GM18867 (cell line): ENCODE results near the gene RNF20.
"Not testable (repeated sequence)": the region's sequence is repeated elsewhere in the genome, so short reads cannot be mapped to it uniquely, and the experiment has no call there.

Experiments
- ATAC-seq: cut with Tn5 transposase; IDR thresholded peaks from one replicate; pipeline ENCODE4 v1.9.1; 2021; ENCODE audit warnings: mild to moderate bottlenecking, moderate library complexity; ENCODE audit not compliant: unreplicated experiment

The RNF20 gene

GRCh38 chr9:101536351-101536750, 2.7 kb downstream of the RNF20 start:
- no peak for ATAC-seq

DNA sequence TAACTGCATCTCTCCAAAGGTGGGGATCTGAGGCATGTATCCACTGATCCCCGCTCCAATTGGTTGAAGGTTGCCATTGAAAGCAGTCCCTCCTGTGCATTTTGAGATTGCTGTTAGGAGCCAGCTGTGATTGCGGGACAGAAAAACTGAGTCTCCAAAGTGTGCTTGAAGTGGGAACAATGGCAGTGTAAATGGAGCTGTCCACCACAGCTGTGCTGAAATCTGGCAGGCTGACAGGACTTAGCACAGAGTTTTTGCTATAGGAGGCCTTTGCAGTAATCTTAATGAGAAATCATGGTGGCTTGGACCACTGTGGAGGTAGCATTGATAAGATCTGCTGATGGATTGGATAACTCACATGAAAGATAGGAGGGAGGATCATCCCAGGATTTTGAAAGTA, 3.3 kb downstream of the RNF20 start:
- no peak for ATAC-seq

DNA sequence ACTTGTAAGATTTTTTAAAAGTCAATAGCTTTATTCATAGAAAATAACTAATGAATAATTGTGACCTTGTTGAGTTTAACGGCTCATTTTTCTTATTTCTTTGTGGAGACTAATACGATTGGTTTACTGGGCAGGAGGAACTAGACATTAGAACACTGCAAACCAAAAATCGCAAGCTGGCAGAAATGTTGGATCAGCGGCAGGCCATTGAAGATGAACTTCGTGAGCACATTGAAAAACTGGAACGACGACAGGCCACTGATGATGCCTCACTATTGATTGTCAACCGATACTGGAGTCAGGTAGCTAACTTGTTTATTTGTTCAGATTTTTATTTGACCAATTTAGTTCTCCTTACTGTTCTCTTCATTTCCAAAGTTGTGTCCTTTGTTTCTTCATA, 6.4 kb downstream of the RNF20 start:
- ATAC-seq: no peak

DNA sequence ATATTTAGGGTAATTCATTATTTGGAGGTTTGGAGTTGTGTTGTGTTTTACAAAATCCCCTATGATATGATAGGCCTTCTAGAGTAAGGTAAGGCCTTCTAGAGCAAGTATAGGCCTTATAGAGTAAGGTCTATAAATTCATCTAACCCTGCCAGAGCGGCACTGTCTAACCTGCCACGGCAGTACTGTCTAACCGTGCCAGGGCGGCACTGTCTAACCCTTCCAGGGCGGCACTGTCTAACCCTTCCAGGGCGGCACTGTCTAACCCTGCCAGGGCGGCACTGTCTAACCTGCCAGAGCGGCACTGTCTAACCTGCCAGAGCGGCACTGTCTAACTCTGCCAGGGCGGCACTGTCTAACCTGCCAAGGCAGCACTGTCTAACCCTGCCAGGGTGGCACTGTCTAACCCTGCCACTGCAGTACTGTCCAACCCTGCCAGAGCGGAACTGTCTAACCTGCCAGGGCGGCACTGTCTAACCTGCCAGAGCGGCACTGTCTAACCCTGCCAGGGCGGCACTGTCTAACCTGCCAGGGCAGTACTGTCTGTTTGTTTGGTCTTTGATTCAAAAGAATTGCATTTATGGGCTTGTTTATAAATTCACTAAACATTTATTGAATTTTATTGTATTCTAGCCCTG, 9.6 kb downstream of the RNF20 start:
- no peak for ATAC-seq

GRCh38 chr9:101549472-101550098, 15.9 kb downstream of the RNF20 start:
- not testable (repeated sequence) for ATAC-seq

DNA sequence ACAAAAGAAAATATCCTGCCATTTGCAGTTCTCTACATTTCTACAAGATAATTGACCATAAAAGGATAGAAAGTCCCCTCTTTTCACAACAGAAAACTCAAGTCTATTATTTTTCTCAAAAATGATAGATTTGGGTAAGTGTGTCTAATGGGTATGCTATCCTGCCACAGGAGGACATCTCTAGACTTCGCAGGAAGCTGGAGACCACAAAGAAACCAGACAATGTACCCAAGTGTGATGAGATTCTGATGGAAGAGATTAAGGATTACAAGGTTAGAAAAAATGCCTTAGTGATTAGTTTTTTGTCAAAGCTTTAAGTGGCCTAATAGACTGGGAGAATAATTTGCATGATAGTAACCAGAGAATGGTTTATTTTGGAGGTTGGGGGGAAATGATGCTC, 28.1 kb downstream of the RNF20 start:
- ATAC-seq: no peak

GRCh38 chr9:101562966-101563365, 29.3 kb downstream of the RNF20 start:
- ATAC-seq: no peak

DNA sequence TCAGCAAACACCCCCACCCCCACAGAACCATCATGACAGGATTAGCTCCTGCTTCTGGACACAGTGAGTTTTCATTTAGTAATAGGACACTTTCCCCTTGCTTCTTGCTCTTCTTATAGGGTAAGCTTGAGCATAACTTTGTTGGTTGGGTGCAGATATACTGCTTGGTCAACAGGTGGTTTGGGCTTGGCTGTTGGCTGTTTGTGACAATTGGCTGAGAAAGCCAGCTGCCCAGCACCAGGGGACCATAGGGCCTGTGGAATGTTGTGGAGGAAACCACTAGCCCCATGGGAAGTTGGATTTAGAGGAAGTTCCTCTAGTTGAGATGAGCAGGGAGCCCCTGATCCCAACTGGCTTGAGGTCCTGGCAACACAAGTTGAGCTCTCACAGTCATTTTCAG, 30.6 kb downstream of the RNF20 start:
- no peak for ATAC-seq

GRCh38 chr9:101566904-101567724, 33.5 kb downstream of the RNF20 start:
- ATAC-seq: peak; percentile 69

DNA sequence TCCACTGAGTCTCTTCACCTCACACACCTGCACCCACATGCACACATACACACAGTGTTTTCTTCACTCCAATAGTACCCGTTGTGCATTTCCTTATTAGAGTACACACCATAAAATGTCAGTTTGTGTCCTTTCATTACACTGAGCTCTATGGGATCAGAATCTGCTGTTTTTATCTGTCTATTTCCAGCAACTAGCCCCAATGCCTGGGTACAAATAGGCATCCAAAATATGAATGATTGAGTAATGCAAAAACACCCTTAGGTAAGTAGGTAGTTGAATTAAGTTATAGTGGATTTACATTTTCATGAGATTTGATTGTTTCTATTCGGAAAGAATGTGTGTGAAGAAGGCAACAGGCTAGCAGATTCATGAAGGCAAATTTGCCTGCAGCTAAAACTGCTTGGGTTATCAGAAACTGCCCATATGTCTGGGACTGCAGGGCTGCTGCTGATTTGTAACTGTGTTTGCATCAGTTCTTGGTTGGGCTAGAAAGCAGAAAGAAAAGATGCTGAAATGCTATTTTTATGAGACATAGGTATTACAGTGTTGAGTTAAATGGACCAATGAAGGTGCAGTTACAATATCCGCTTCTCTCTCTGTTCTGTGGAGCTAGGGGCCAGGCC, 34.2 kb downstream of the RNF20 start:
- no peak for ATAC-seq

DNA sequence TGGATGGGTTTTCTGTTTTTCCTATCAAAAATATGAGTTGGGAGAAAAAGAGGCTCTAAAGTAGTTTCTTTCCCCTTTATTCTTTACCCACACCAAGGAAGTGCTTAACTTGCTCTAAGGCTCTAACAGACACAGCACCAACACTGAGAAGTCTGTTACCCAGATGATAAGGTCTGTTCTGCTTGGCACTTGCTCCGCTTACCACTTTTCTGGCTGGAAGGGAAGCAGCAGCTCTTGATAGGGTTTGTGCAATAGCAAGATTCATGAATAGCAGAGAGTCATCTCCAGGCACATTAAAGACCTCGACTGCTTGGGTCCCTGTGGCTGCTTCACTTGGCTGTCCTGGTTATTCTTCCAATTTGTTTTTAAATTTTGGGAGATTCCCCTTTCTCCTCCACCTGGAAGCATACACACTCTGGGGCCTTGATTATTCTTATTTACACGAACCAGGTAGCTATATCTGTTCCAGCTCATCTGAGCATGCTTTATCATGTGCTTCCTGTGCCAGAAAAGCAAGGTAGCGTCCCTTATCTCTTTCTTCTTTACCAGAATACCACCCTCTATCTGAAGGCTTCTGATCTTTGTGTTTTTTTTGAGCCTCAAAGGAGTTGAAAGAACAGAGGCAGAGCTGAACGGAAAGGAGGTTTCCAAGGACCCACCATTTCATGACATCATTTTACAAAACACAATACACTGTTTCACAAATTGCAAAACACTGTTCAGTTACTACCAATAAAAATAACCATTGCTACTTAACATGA, 36.3 kb downstream of the RNF20 start:
- no peak for ATAC-seq

DNA sequence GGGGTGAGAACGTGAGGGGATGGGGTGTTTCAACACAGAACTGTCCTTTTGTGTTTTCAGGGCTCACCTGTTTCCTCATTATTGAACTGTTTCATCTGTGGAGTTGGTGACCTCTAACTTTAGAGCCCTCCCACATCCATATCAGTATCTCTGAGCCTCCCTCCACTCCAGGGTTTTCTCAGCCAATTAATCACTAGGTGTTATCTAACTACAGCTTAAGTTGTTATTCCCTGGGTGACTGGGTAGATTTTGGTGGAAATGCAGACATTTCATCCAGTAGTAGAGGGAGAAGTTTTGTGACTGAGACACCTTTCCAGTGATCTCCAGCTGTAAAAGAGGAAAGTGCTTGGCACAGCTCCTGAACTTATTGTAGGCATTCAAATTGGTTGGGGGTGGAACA, 37.5 kb downstream of the RNF20 start:
- no peak for ATAC-seq

DNA sequence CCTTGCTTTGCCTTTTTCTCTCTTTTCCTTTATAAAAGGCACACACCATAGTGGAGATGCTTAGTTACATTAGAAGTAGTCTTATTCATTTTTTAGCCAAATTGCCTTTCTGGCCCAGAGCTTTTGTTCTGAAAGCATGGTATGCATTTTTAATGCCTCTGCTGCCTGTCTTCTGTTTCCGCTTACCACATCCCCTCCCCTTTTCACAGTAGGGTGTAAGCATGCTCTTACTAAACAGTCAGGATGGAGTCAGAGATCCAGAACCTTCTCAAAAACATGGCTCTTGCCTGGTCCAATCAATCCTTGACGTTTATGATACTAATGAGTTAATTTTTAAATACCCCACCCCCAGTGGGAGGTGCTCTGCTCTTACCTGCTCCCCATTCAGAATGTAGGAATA, 38.7 kb downstream of the RNF20 start:
- ATAC-seq: no peak

DNA sequence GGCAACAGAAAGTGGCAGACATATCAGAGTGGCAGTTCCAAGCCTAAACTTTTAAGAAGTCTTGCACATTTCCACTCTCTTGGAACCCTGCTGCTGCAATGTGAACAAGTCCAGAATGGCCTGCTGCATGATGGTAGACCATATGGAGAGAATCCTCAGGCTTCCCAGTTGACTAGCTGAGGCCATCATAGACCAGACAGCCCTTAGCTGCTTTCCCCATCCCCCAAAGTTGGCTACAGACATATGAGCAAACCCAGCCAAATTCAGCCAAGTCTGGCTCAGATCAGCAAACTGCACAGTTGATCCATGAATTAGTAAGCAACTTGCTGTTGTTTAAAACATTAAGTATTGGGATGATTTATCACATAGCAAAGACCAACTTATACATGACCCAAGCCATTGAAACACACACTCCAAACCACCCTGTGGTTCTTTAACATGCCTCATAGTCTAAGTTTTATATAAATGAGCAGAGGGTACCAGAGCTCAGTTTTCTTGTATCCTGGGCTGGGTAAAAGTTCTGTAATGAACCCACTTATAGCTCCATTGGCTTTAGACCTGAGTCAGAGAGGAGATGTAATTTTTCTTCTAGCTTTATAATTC, 41.2 kb downstream of the RNF20 start:
- ATAC-seq: no peak

- ATAC-seq: peak; percentile 66
Measured at GRCh38 chr9:101578378-101578777, 44.7 kb downstream of the RNF20 start.

DNA sequence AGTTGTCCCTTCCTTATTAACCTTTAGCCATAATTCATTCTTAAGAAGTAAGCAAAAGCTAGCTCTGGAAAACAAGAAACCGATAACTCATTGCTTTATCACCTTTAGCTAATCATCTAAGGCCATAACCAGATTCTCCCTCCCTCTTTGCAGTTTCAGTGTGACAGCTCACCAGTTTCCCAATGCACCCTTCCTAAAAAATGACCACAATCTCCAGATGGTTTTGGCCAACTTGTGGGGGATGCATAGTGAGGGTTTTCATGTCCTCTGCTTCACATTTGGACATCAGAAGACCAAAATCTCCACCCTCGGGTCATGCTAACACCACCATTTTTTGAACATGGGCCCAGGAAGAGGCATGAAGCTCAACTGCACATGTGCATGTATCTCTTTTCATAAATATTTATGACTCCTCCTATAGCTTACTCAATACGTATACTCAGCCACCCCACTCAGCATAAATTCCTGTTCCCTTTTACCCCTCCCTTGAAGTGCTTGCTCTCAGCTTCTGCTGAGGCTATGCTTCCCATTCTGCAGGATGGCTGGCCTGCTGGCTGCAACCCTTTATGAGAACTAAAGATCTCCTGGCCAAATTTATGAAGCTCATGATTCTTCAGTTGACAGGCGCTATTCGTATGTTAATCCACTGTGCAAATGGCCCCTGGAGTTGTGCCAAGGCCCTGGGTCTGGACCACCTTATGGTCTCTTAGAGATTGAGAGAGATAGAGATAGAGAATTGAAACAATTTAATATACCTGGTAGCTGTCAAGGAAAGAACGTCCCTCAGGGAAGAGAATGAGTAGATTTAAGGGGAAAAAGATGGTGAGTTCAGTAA, 46.3 kb downstream of the RNF20 start:
- ATAC-seq: no peak

- no peak for ATAC-seq
Measured at GRCh38 chr9:101582553-101582952, 48.9 kb downstream of the RNF20 start.

- no peak for ATAC-seq
Measured at GRCh38 chr9:101585740-101586139, 52.1 kb downstream of the RNF20 start.

GRCh38 chr9:101586651-101587050, 53.0 kb downstream of the RNF20 start:
- peak; percentile 75 for ATAC-seq
